GOT3 (cell line): ENCODE data around the gene PRKCA.
"Not testable (repeated sequence)": the region's sequence is repeated elsewhere in the genome, so short reads cannot be mapped to it uniquely, and the experiment has no call there.

Source experiments
- DNase-seq: peaks from one replicate; lab custom pipeline; 2025; ENCODE audit warnings: mixed read lengths; lab: John Stamatoyannopoulos, UW

Gene PRKCA

DNA sequence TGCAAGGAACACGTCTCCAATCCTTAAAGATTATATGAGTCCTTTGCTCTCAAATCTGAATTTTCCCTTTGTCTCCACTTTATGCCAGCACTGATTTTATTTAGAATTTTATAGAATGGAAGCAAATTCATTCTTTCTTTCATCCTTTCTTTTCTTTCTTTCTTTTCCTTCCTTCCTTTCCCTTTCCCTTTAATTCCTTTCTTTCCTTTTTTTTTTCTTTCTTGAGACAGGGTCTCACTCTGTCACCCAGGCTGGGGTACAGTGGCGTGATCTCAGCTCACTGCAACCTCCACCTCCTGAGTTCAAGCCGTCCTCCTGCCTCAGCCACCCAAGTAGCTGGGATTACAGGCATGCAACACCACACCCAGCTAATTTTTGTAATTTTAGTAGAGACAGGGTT, 187.2 kb downstream of the PRKCA start:
- not testable (repeated sequence) for DNase-seq

- no peak for DNase-seq
Observed at GRCh38 chr17:66491213-66491612, 188.8 kb downstream of the PRKCA start.

DNA sequence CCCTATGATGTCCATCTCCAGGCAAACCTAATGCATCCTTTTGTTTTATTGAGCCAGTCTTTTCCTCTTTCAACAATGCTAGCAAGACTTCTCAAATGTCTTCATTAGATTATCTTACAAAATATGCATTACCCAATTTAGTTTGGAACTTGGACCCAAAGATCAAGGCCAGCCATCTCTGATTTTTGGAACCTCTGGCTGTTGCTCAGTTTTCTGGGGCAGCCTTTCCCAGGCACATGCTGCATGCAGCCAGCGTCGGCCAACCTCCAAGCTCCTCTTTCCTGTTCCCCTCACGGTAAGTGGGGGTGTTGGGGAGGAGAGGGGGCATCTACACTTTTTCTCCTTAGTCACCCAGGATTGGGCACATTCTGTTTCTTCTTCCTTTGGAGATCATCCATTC, 189.3 kb downstream of the PRKCA start:
- no peak for DNase-seq

GRCh38 chr17:66492080-66492479, 189.7 kb downstream of the PRKCA start:
- no peak for DNase-seq

DNA sequence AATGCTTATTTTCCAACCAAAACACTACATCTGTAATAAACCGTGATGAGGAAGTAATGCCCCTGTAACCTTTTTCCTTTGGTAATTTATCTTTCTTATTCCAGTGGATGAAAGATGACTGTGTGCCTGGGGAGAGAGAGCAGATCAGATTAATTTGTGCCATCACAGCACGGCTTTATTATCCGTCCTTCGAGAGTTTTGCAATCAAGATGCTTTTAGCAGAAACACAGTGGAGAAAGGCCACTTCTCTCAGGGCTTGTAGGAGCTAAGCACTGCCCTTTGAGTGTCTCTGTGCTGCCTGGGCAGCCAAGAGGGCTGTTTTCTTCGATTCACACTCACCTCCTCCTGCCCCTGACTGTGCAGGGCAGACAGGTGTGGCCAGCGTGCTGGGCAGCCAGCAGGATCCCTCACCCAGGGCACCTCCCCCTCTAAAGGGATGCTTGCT, 190.2 kb downstream of the PRKCA start:
- no peak for DNase-seq

- DNase-seq, result no peak
Observed at GRCh38 chr17:66493283-66494019, 191.0 kb downstream of the PRKCA start.

DNA sequence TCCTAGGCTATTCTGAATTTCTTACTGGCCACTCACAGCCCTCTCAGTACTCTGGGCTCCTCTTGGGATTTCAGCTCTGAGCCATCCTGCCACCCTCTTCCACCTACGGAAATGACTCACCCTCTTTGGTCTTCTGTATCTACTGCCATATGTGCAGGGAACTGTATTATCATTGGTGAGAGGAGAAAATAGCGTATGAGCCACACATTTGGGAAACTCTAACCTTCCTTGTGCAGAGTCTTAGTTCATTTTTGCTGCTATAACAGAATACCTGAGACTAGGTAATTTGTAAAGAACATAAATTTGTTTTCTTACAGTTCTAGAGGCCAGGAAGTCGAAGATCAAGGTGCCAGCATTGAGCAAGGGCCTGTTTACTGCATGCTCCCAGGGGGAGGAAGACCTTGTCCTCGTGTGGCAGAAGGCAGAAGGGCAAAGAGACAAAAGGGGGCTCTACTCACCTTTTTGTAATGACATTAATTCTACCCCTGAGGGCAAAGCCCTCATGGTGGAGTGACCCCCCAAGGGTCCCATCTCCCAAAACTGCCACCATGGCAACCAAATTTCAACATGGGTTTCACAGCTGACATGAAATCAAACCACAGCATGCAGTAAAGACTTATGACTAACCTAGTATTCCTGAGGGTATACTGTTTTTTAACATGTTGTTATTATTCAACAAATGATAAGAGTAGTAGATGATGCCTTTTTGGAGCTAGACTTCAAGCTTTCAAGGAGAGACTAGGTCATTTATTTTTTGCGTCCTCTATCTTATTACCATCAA, 191.8 kb downstream of the PRKCA start:
- DNase-seq, result no peak

DNA sequence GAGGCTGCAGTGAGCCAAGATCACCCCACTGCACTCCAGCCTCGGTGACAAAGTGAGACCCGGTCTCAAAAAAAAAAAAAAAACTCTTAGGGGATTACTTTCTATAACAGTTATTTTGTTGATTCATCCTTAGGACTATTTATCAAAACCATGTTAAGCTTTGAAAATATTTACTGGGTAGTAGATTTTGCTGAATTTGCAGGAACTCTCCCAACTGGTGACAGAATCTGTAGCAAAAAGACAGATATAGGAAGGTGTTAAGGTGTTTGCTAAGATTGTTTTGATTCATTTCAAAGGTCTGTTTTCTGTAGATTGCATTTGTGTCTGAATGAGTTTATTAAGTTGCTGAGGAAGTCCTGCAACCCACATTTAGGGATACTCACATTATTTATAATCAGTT, 192.6 kb downstream of the PRKCA start:
- no peak for DNase-seq

- DNase-seq, result no peak
Observed at GRCh38 chr17:66496306-66496705, 193.9 kb downstream of the PRKCA start.

DNA sequence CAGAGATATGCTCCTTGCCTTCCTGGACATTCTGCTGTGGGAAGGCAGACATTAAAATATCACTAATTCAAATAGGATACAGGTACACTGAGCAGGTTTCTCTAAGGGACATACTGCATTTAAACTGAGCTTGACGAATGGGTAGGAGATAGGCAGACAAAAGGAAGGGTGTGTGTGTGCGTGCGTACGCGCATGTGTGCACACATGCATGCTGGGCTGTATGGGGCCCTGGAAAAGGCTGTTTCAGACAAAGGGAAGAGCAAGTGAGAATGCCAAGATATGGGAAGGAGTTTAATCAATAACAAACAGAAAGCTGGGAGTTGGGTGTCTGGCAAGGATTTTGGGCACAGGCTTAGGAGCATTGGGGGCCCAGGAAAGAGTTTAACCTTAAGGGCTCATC, 196.2 kb downstream of the PRKCA start:
- no peak for DNase-seq

GRCh38 chr17:66506641-66507040, 204.2 kb downstream of the PRKCA start:
- DNase-seq, result no peak

- no peak for DNase-seq
Observed at GRCh38 chr17:66507103-66507923, 204.9 kb downstream of the PRKCA start.

DNA sequence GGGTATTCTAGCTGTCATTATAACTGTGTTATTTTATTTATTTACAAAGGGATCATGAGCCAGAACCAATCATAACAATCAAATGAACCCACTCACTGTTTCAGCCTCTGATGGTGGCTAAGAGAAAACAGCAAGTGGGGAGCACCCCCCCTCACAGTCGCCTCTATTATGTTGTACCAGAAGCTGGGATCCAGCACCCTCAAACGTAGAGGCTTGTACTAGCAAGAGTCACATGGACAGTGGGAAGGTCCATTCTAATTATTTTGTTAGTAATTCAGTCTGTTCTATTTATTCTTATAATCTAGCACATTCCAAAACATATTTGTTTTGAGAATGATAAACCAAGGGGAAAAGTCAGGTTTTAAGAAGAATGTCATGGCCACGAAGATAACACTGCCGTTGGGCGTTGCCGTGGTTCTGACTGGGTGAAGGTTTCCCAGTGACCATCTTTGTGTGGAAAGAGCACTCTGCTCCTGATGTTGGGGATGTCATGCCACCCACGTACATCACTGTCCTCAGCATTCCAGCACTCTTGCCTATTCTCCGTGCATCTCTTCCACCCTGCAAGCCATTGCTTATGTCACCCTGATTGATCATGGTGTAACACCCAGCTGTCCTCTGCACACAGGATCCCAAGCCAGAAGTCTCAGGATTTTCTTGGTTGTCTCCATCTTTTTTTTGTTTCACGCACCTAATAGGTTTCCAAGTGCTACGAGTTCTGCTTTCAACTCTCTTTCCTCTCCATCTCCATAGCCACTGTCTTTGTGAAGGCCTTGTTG, 205.8 kb downstream of the PRKCA start:
- no peak for DNase-seq

DNA sequence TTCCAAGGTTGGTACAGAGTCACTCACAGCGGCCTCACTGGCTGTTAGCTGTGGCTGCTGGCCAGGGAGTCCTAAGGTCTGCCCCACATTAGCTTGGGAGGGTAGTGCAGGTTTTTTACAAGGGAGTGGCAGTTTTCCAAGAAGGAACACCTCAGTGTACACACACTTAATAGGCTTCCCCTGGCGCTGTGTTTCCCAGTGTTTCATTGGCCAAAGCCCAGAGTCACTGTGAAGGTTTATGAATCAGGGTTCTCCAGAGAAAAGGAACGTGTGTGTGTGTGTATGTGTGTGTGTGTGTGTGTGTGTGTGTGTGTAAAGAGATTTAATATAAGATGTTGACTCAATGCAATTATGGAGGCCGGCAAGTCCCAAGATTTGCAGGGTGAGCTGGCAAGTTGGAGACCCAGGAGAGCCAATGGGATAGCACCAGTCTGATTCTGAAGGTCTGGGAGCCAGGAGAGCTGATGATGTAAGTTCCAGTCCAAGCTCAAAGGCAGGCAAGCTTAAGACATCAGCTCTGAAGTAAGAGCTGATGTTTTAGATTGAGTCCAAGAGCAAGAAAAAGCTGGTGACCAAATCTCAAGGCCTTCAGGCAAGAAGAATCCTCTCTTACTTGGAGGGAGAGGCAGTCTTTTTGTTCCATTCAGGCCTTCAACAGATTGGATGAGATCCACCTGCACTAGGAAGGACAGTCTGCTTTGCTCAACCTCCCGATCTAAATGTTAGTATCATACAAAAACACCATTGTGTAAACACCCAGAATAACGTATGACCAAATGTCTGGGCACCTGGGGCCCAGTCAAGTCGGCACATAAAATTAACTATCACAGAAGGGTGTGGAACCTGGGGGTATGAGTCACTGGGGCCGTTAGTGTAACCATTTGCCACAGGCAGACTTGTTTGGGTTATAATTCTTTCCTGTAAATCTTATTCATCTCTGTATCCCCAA, 206.8 kb downstream of the PRKCA start:
- peak; percentile 34 for DNase-seq

DNA sequence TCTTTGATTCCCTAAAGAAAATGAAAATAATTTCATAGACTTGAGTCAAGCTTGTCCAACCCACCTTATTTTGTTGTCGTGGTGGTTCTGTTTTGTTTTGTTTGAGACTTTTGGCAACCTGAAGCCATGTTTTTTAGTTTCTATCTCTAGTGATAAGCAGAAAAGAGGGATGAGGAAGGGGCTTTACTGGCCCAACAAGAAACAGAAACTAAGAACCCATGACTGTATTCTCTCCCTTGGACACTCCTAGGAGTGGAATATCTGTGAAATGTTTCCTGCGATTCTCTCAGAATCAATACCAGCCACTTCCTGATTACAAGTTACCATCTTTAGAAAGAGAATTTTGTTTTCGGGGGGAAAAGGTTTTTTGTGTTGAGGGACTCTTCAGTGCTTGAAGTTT, 207.5 kb downstream of the PRKCA start:
- no peak for DNase-seq

DNA sequence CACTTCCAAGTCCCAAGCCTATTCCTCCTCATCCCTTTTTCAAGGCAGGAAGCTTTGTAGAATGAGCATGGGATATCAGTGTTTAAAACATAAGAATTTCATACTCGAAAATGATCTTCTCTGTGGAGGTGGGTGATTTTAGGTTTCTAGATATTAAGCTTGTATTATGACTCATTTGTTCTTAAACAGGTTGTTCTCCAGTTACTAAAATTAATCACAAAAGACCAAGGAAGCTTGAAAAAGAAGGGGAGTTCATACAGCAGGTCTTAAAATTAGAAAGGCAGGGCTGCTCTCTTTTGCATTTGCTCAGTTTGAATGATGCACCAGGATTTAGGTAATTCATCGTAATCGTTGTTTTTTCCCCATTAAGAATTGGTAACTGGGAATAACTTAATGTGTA, 208.7 kb downstream of the PRKCA start:
- no peak for DNase-seq

GRCh38 chr17:66514227-66514806, 211.9 kb downstream of the PRKCA start:
- DNase-seq, result no peak

GRCh38 chr17:66515974-66516373, 213.6 kb downstream of the PRKCA start:
- DNase-seq, result no peak

DNA sequence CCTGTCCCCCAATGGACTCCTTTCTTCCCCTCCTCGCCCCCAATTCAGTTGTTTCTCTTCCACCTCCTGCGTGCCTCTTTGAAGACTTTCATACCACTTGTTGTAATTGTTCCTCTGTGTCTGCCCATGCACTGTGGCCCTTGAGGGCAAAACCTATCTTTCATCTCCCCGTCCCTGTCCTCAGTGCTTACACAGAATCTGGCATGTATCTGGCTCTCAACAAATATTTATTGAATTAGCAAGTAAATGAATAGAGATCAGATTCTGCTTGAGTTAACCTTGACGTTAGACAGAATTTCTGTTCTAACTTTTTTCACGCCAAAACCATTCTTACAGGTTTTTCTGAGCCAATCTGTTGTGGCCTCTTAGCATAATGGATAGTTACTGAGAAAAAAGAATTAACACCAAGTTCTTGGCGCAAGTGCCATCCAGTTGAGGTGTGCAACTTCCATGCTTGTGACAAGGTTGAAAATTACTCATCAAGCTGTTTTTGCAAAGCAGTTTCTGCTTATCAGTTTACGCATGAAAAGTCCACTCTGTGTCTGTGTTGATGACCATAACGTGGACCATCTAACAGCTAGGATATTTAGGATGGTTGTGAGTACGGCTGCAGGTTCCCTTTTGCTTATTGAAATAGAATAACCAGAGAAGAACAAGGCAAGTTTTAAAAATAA, 215.1 kb downstream of the PRKCA start:
- DNase-seq, result no peak

DNA sequence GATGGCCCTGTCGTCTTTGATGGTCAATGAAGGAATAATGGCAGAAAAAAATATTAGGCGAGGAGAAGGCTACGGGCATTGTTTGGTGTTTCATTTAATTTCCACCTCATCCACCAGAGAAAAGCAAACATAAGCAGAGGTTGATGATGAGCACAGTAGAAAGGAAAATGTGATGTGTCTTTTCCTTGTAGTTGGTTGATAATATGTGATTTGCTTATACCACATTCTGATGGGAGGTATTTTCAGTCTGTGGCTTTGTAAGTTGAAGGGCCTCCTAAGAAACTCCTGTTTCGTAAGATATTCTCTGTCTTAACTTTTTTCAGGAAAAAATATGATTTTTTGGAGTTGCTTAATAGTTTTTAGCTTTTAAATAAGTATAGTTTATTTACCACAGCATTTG, 215.7 kb downstream of the PRKCA start:
- DNase-seq, result no peak
